Loucy (cell line): ENCODE measurements around the gene PLEKHA5.

Experiments
- H2AFZ ChIP-seq: fragments of 200-600 bp; sonication (generic); 2 replicates; pipeline ENCODE4 v1.6.0; 2016; ENCODE audit warnings: antibody characterized with exemption, mild to moderate bottlenecking, low read length, moderate library complexity
- H3F3A ChIP-seq: fragments of 200-600 bp; 2 replicates; pipeline ENCODE4 v1.6.0; 2016; ENCODE audit warnings: antibody characterized with exemption, low read depth, mild to moderate bottlenecking
- H3K27me3 ChIP-seq: fragments of 200-600 bp; sonication (generic); 2 replicates; pipeline ENCODE4 v1.6.1; 2014; ENCODE audit warnings: low read length, mild to moderate bottlenecking; ENCODE audit not compliant: insufficient read depth, poor library complexity, severe bottlenecking
- H3K36me3 ChIP-seq: fragments of 200-600 bp; sonication (generic); 2 replicates; pipeline ENCODE4 v1.6.1; 2016; ENCODE audit warnings: low read length; ENCODE audit not compliant: insufficient read depth
- H3K4me1 ChIP-seq: fragments of 200-600 bp; sonication (generic); 2 replicates; pipeline ENCODE4 v1.5.1; 2014; ENCODE audit warnings: low read length, mild to moderate bottlenecking; ENCODE audit not compliant: insufficient read depth, poor library complexity, severe bottlenecking
- H3K4me2 ChIP-seq: fragments of 200-600 bp; sonication (generic); 2 replicates; pipeline ENCODE4 v1.6.0; 2014; ENCODE audit warnings: antibody characterized with exemption, low read length, low read depth, mild to moderate bottlenecking; ENCODE audit not compliant: poor library complexity, severe bottlenecking
- H3K4me3 ChIP-seq: fragments of 200-600 bp; sonication (generic); 2 replicates; pipeline ENCODE4 v1.5.1; 2014; ENCODE audit warnings: low read length, mild to moderate bottlenecking, mixed read lengths; ENCODE audit not compliant: poor library complexity, severe bottlenecking
- H3K79me2 ChIP-seq: fragments of 200-600 bp; sonication (generic); 2 replicates; pipeline ENCODE4 v1.6.1; 2014; ENCODE audit warnings: low read length; ENCODE audit not compliant: insufficient read depth
- H3K9ac ChIP-seq: fragments of 200-600 bp; sonication (generic); 2 replicates; pipeline ENCODE4 v1.6.0; 2014; ENCODE audit warnings: mild to moderate bottlenecking, low read depth, low read length, moderate library complexity; ENCODE audit not compliant: poor library complexity, severe bottlenecking
- H3K9me2 ChIP-seq: fragments of 200-600 bp; sonication (generic); replicated peaks from 2 replicates; pipeline ENCODE4 v1.6.1; 2016; ENCODE audit warnings: low read depth, low read length, mixed read lengths
- H3K9me3 ChIP-seq: fragments of 200-600 bp; sonication (generic); 2 replicates; pipeline ENCODE4 v1.6.1; 2014; ENCODE audit warnings: mild to moderate bottlenecking, antibody characterized with exemption, low read length, low read depth; ENCODE audit not compliant: insufficient read depth
- H4K20me1 ChIP-seq: fragments of 200-600 bp; sonication (generic); 2 replicates; pipeline ENCODE4 v1.6.0; 2014; ENCODE audit warnings: antibody characterized with exemption, low read length, mild to moderate bottlenecking; ENCODE audit not compliant: insufficient read depth, poor library complexity, severe bottlenecking
- EZH2phosphoT487 ChIP-seq: fragments of 200-600 bp; IDR thresholded peaks from 2 replicates; pipeline ENCODE4 v1.6.1; 2018; ENCODE audit warnings: antibody characterized with exemption, mild to moderate bottlenecking, moderate library complexity, borderline replicate concordance
- TF ChIP-seq, protein P1 (sequence below): fragments of 200-600 bp; sonication (generic); conservative IDR thresholded peaks from 2 replicates; pipeline ENCODE4 v1.5.1; 2014; ENCODE audit warnings: mild to moderate bottlenecking, antibody characterized with exemption, low read length

The PLEKHA5 gene

DNA sequence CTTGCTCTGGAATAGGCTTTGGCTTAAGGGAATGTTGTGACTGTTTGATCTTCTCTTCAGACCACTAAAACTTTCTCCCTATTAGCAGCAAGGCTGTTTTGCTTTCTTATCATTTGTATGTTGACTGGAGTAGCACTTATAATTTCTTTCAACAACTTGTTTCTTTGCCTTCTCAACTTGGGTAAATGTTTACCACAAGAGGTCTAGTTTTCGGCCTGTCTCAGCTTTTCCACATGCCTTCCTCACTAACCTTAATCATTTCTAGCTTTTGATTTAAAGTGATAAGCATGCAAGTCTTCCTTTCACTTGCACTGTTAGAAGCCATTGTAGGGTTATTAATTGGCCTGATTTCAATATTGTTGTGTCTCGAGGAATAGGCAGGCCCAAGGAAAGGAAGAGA lies 183.1 kb downstream of the PLEKHA5 start:
- Histone ChIP-seq H3K4me3 (no peak overlapping the region), H3K4me1 (no peaks in the 10 kb centered on the region), H3K9me2 (no peaks in the 10 kb centered on the region), H3K79me2 (no peaks in the 10 kb centered on the region), H3K27me3 (no peaks in the 10 kb centered on the region), H3K4me2 (no peak overlapping the region), H3K36me3 (no peaks in the 10 kb centered on the region), H3K9ac (no peak overlapping the region), H3K9me3 (no peaks in the 10 kb centered on the region), H2AFZ (no peak overlapping the region), H3F3A (no peaks in the 10 kb centered on the region), H4K20me1 (no peaks in the 10 kb centered on the region)
- no peak for TF ChIP-seq EZH2phosphoT487
- TF ChIP-seq, protein P1, sequence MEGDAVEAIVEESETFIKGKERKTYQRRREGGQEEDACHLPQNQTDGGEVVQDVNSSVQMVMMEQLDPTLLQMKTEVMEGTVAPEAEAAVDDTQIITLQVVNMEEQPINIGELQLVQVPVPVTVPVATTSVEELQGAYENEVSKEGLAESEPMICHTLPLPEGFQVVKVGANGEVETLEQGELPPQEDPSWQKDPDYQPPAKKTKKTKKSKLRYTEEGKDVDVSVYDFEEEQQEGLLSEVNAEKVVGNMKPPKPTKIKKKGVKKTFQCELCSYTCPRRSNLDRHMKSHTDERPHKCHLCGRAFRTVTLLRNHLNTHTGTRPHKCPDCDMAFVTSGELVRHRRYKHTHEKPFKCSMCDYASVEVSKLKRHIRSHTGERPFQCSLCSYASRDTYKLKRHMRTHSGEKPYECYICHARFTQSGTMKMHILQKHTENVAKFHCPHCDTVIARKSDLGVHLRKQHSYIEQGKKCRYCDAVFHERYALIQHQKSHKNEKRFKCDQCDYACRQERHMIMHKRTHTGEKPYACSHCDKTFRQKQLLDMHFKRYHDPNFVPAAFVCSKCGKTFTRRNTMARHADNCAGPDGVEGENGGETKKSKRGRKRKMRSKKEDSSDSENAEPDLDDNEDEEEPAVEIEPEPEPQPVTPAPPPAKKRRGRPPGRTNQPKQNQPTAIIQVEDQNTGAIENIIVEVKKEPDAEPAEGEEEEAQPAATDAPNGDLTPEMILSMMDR, result no peak

DNA sequence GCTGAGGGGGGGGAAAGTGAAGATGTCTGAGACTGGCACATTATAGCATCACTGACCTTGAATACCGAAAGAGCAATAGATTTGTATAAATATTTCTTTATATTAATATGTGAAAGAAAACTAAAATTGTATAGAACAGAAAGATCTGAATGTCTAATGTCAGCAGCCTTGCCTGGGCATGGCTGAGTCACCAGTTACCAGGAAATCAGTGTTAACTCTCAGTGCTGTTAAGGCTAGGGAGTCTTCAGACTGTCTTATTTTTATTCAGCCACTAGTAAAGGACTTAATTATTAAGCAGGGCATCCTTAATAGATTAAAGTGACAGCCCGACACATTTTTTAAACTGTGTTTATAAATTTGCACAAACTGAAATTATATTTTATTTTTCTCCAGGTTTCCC lies 186.9 kb downstream of the PLEKHA5 start:
- Histone ChIP-seq H3K79me2 (no peaks in the 10 kb centered on the region), H4K20me1 (no peaks in the 10 kb centered on the region), H3K36me3 (no peaks in the 10 kb centered on the region), H3F3A (no peaks in the 10 kb centered on the region), H3K4me3 (no peak overlapping the region), H2AFZ (no peak overlapping the region), H3K4me2 (no peak overlapping the region), H3K27me3 (no peaks in the 10 kb centered on the region), H3K9me2 (no peaks in the 10 kb centered on the region), H3K9me3 (no peaks in the 10 kb centered on the region), H3K9ac (no peak overlapping the region), H3K4me1 (no peaks in the 10 kb centered on the region)
- TF ChIP-seq EZH2phosphoT487, result no peak
- TF ChIP-seq, protein P1, result no peak

DNA sequence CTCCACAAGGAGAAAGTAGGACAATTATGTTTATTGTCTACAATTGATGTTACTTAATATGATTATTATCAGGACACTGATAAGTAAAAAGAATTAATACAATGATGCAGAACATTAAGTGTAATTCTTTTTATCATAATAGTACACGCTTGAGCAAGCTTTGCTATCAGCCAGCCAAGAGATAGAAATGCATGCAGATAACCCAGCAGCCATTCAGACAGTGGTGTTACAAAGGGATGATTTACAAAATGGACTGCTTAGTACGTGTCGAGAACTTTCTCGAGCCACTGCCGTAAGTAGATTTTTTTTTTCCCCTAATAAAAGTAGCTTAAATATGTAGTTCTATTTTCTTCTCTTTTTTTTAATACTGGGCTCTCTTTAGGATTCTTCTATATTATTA lies 192.8 kb downstream of the PLEKHA5 start:
- Histone ChIP-seq H3K9me3 (no peaks in the 10 kb centered on the region), H3K9ac (no peak overlapping the region), H4K20me1 (no peaks in the 10 kb centered on the region), H3K4me1 (peaks cover 3% of the 10 kb centered on the region), H3K36me3 (peaks cover 5% of the 10 kb centered on the region; the same call in 1 of the 2 replicates), H3K79me2 (no peaks in the 10 kb centered on the region), H3K9me2 (no peaks in the 10 kb centered on the region), H3K4me3 (no peak overlapping the region), H3F3A (no peaks in the 10 kb centered on the region), H2AFZ (no peak overlapping the region), H3K4me2 (no peak overlapping the region), H3K27me3 (no peaks in the 10 kb centered on the region)
- TF ChIP-seq EZH2phosphoT487, result no peak
- TF ChIP-seq, protein P1, result no peak
